HCT116 (cell line): ENCODE data around the gene TACR2. TPM values are rescaled to one million over a fixed set of nuclear protein-coding genes. Genes with fewer than 3 reads are reported as not detected.

ENCODE experiments used
- ATAC-seq: fragments of 200-7000 bp; cut with Tn5 transposase; 2 replicates; pipeline ENCODE4 v1.9.1; 2020; ENCODE audit warnings: mild to moderate bottlenecking, moderate library complexity
- BruUV-seq: library from RNA; stranded (reverse); fragments of 400-500 nt; replicated peaks from 2 replicates; lab custom pipeline; 2021; lab: Mats Ljungman, UMichigan
- CTCF ChIA-PET: fragments of 300-600 bp; sonication (Branson Sonifier 250); formaldehyde crosslinking; loops from one replicate; lab custom pipeline; 2021; ENCODE audit warnings: antibody characterized with exemption; lab: Charles Lee
- POLR2A ChIA-PET: fragments of 300-600, 350-600 bp; sonication (Branson Sonifier 250); formaldehyde crosslinking; loops from one replicate; lab custom pipeline; 2021; ENCODE audit warnings: antibody characterized with exemption; lab: Charles Lee
- RAD21 ChIA-PET, 2 experiments: fragments of 300-600 bp; sonication (Branson Sonifier 250); formaldehyde crosslinking; loops; one replicate each; lab custom pipeline; 2023; ENCODE audit warnings: low total read pairs in 2 of 2; ENCODE audit not compliant: uncharacterized antibody in 2 of 2, unreplicated experiment in 2 of 2, low non-redundant PET in 1 of 2; lab: Charles Lee
- DNase-seq: peaks from one replicate; pipeline ENCODE4 v3.0.0-alpha.2; 2010; ENCODE audit warnings: low read depth, low spot score
- H2AFZ ChIP-seq: fragments of 200-600 bp; shearing (Covaris generic), sonication (generic); 2 replicates; pipeline ENCODE4 v1.6.1; 2017; ENCODE audit warnings: low read depth, mixed run types, mixed read lengths, antibody characterized with exemption, low read length; ENCODE audit not compliant: poor library complexity, severe bottlenecking
- H3K27ac ChIP-seq: 2 replicates; pipeline ENCODE4 v1.5.1; 2012; ENCODE audit warnings: low read depth, low read length
- H3K27me3 ChIP-seq: fragments of 200-600 bp; sonication (generic); 2 replicates; pipeline ENCODE4 v1.6.1; 2016; ENCODE audit warnings: mixed run types, low read length, mixed read lengths; ENCODE audit not compliant: insufficient read depth
- H3K36me3 ChIP-seq, 2 experiments: fragments of 200-500 bp in 1 of 2; fragments of 200-600 bp in 1 of 2; sonication (Bioruptor generic) in 1 of 2; sonication (generic) in 1 of 2; 2 replicates each; pipeline versions ENCODE4 v1.5.1 to v1.6.1; 2014 to 2016; ENCODE audit warnings: low read length in 2 of 2, inconsistent platforms in 1 of 2, mixed read lengths in 1 of 2, mixed run types in 1 of 2; ENCODE audit not compliant: insufficient read depth in 2 of 2, control insufficient read depth in 1 of 2
- H3K4me1 ChIP-seq, 2 experiments: fragments of 200-600 bp in 1 of 2; sonication (generic) in 1 of 2; 2 replicates each; pipeline versions ENCODE4 v1.5.1 to v1.6.1; 2012 to 2017; ENCODE audit warnings: low read length in 2 of 2, inconsistent platforms in 1 of 2, mild to moderate bottlenecking in 1 of 2, mixed read lengths in 1 of 2, mixed run types in 1 of 2, moderate library complexity in 1 of 2; ENCODE audit not compliant: insufficient read depth in 2 of 2, control insufficient read depth in 1 of 2
- H3K4me2 ChIP-seq: fragments of 200-600 bp; sonication (generic); 2 replicates; pipeline ENCODE4 v1.6.1; 2017; ENCODE audit warnings: mixed run types, low read length, mixed read lengths
- H3K4me3 ChIP-seq, 2 experiments: fragments of 200-600 bp in 1 of 2; sonication (generic) in 1 of 2; replicated peaks in 1 of 2; 2 replicates each; pipeline ENCODE4 v1.5.1; 2011 to 2016; ENCODE audit warnings: low read length in 2 of 2, control low read depth in 1 of 2, low read depth in 1 of 2, mild to moderate bottlenecking in 1 of 2, mixed read lengths in 1 of 2, mixed run types in 1 of 2
- H3K79me2 ChIP-seq: fragments of 200-600 bp; sonication (generic); 2 replicates; pipeline ENCODE4 v1.6.1; 2017; ENCODE audit warnings: mild to moderate bottlenecking, mixed run types, low read length, moderate library complexity, mixed read lengths; ENCODE audit not compliant: insufficient read depth
- H3K9ac ChIP-seq: fragments of 200-600 bp; sonication (generic); 2 replicates; pipeline ENCODE4 v1.6.1; 2016; ENCODE audit warnings: low read length, mixed read lengths
- H3K9me2 ChIP-seq: fragments of 200-600 bp; sonication (generic), shearing (Covaris generic); 2 replicates; pipeline ENCODE4 v1.6.1; 2017; ENCODE audit warnings: mixed run types, mild to moderate bottlenecking, moderate library complexity; ENCODE audit not compliant: insufficient read depth
- H3K9me3 ChIP-seq, 2 experiments: fragments of 200-500 bp in 1 of 2; fragments of 200-600 bp in 1 of 2; sonication (Bioruptor generic) in 1 of 2; sonication (generic) in 1 of 2; 2 replicates each; pipeline ENCODE4 v1.6.1; 2014 to 2017; ENCODE audit warnings: low read length in 2 of 2, mixed read lengths in 2 of 2, inconsistent platforms in 1 of 2, low read depth in 1 of 2, mild to moderate bottlenecking in 1 of 2, mixed run types in 1 of 2, moderate library complexity in 1 of 2; ENCODE audit not compliant: control insufficient read depth in 1 of 2, insufficient read depth in 1 of 2
- H4K20me1 ChIP-seq: fragments of 200-600 bp; sonication (generic), shearing (Covaris generic); 2 replicates; pipeline ENCODE4 v1.6.1; 2017; ENCODE audit warnings: mixed run types, mild to moderate bottlenecking, moderate library complexity; ENCODE audit not compliant: insufficient read depth
- FOSL1 ChIP-seq: IDR thresholded peaks from 2 replicates; pipeline ENCODE4 v1.6.1; 2012; ENCODE audit warnings: low read depth
- ZNF274 ChIP-seq: fragments of 200-500 bp; sonication (Bioruptor generic); IDR thresholded peaks from 2 replicates; pipeline ENCODE4 v1.6.1; 2014; ENCODE audit warnings: mild to moderate bottlenecking, low read depth, low read length, inconsistent platforms
- intact Hi-C: fragments of 100-400 bp; cut with micrococcal nuclease; formaldehyde crosslinking; loops from 2 replicates; pipeline ENCODE4 v1.10.0; 2022
- total RNA-seq: library from RNA; stranded (reverse); gene quantifications from one replicate; pipeline ENCODE4 v1.2.1, GENCODE V29; 2021; ENCODE audit not compliant: unreplicated experiment

The TACR2 gene
- total RNA-seq, 1 experiment from 2014 or later, result not detected

DNA sequence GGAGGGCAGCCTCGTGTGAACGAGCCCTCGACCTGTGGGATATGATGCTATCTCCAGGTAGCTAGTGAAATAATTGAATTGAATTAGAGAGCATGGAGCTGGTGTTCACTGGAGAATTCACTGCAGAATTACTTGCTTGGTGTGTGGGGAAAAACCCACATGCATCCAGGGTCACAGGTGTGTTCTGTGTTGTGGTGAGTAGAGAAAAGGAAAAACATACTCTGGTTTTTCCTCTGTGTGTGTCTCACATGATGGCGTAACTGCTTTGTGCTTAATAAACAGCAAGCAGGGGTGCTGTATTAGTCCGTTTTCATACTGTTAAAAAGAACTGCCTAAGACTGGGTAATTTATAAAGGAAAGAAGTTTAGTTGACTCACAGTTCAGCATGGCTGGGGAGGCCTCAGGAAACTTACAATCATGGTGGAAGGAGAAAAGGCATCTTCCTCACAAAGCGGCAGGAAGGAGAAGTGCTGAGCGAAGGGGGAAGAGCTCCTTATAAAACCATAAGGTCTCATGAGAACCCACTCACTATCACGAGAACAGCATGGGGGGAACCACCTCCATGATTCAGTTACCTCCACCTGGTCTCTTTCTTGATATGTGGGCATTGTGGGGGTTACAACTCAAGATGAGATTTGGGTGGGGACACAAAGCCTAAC is 62.6 kb downstream of the TACR2 start:
- no peak for DNase-seq
- CTCF ChIA-PET, result no interaction called here
- H3K79me2 ChIP-seq, result no peaks in the 10 kb centered on the region

More for the DNA sequence above, 62.6 kb downstream of the TACR2 start:
- Histone ChIP-seq H3K4me3 (no peak overlapping the region), H2AFZ (no peak overlapping the region), H3K36me3 (no peaks in the 10 kb centered on the region), H3K9me3 (no peaks in the 10 kb centered on the region), H3K27me3 (no peaks in the 10 kb centered on the region), H3K4me2 (no peak overlapping the region), H3K9ac (no peak overlapping the region), H4K20me1 (0 out of 2 replicates have a peak, but pooled peaks cover 3% of the 10 kb centered on the region), H3K27ac (no peak overlapping the region), H3K4me1 (no peaks in the 10 kb centered on the region), H3K9me2 (no peaks in the 10 kb centered on the region)
- no TSS peak for BruUV-seq
- ChIA-PET POLR2A (no interaction called here), RAD21 (no interaction called here)
- no peak for ATAC-seq
- intact Hi-C loops, result no loop called here
- no peak for TF ChIP-seq ZNF274
- no peak for TF ChIP-seq FOSL1

Other genes starting within 250 kb of the TACR2 start
- 59.7 TPM for gene SUPV3L1, start 236.7 kb downstream of the TACR2 start, total RNA-seq
- 1.7 TPM for gene HKDC1, start 196.6 kb downstream of the TACR2 start, total RNA-seq
- 50.3 TPM for gene HK1, start 138.4 kb downstream of the TACR2 start, total RNA-seq
- 16.0 TPM for gene TSPAN15, start 34.5 kb upstream of the TACR2 start, total RNA-seq
- not detected for gene NEUROG3, start 156.5 kb upstream of the TACR2 start, total RNA-seq
- gene FAM241B, start 213.3 kb upstream of the TACR2 start, total RNA-seq, result 18.0 TPM